A549 (cell line): Measurements from ENCODE around the gene TNFAIP2. TPM values are rescaled to one million over a fixed set of nuclear protein-coding genes. Genes with fewer than 3 reads are reported as not detected.

ENCODE experiments used
- ATAC-seq, 2 experiments: fragments of 200-7000 bp in 1 of 2; fragments of >200 bp in 1 of 2; cut with Nextera tagmentation in 1 of 2; cut with Tn5 transposase in 1 of 2; 3 replicates each; pipeline versions ENCODE4 v1.8.0 to v1.9.1; 2018 to 2020; ENCODE audit warnings: mild to moderate bottlenecking in 1 of 2, moderate library complexity in 1 of 2
- CTCF ChIA-PET: fragments of 300-600 bp; sonication (Branson Sonifier 250); formaldehyde crosslinking; extraction: SDS; loops from one replicate; lab custom pipeline; 2021; ENCODE audit warnings: antibody characterized with exemption, inconsistent platforms; lab: Yijun Ruan, JAX
- POLR2A ChIA-PET: fragments of 350-600 bp; formaldehyde crosslinking; extraction: SDS; loops from one replicate; lab custom pipeline; 2021; ENCODE audit warnings: antibody characterized with exemption, inconsistent platforms; lab: Yijun Ruan, JAX
- DNase-seq, 2 experiments: peaks; one replicate each; pipeline versions ENCODE4 v3.0.0 to v3.0.0-alpha.2; 2011 to 2016; ENCODE audit warnings: low read depth in 1 of 2, low spot score in 1 of 2
- FAIRE-seq: peaks from 2 replicates; lab custom pipeline; 2011; peaks lifted over from hg19 to GRCh38; lab: Jason Lieb, UNC
- H3K27ac ChIP-seq, 2 experiments: fragments of >200 bp; sonication (Bioruptor Twin); formaldehyde crosslinking; 3 replicates each; pipeline ENCODE4 v1.5.1; 2016 to 2017
- H3K4me1 ChIP-seq: fragments of >200 bp; sonication (Bioruptor Twin); formaldehyde crosslinking; 3 replicates; pipeline ENCODE4 v1.6.1; 2016
- H3K4me2 ChIP-seq: fragments of >200 bp; sonication (Bioruptor Twin); formaldehyde crosslinking; 3 replicates; pipeline ENCODE4 v1.6.1; 2016
- H3K4me3 ChIP-seq: fragments of >200 bp; sonication (Bioruptor Twin); formaldehyde crosslinking; 3 replicates; pipeline ENCODE4 v1.5.1; 2016
- H3K9me3 ChIP-seq: fragments of >200 bp; sonication (Bioruptor Twin); formaldehyde crosslinking; 3 replicates; pipeline ENCODE4 v1.6.1; 2016
- ATOH8 ChIP-seq: fragments of 250-450 bp; sonication (Bioruptor Pico); IDR thresholded peaks from 2 replicates; pipeline ENCODE4 v1.5.0; 2020; ENCODE audit warnings: low read depth, mild to moderate bottlenecking, moderate library complexity
- BCL3 ChIP-seq: fragments of >200 bp; sonication (Bioruptor Twin); formaldehyde crosslinking; IDR thresholded peaks from 3 replicates; pipeline ENCODE4 v1.6.1; 2016
- CTCF ChIP-seq: fragments of >200 bp; sonication (Bioruptor Twin); formaldehyde crosslinking; IDR thresholded peaks from 3 replicates; pipeline ENCODE4 v1.5.1; 2016
- E2F6 ChIP-seq: IDR thresholded peaks from 2 replicates; pipeline ENCODE4 v1.6.1; 2012; ENCODE audit warnings: low read depth, borderline replicate concordance
- ELK1 ChIP-seq: fragments of 150-350 bp; IDR thresholded peaks from 2 replicates; pipeline ENCODE4 v1.6.1; 2014; ENCODE audit warnings: low read depth, mild to moderate bottlenecking, low read length
- ESRRA ChIP-seq: fragments of 150-350 bp; IDR thresholded peaks from 2 replicates; pipeline ENCODE4 v1.6.1; 2014; ENCODE audit warnings: mild to moderate bottlenecking, low read length, borderline replicate concordance
- FOSB ChIP-seq: fragments of 250-450 bp; sonication (Bioruptor Pico); IDR thresholded peaks from 2 replicates; pipeline ENCODE4 v1.5.0; 2020; ENCODE audit warnings: mild to moderate bottlenecking, moderate library complexity
- GATA3 ChIP-seq: IDR thresholded peaks from 2 replicates; pipeline ENCODE4 v1.6.1; 2012; ENCODE audit warnings: borderline replicate concordance
- HES2 ChIP-seq: fragments of >200 bp; sonication (Bioruptor Twin); formaldehyde crosslinking; IDR thresholded peaks from 2 replicates; pipeline ENCODE4 v1.6.1; 2016
- HMGXB4 ChIP-seq: fragments of 250-450 bp; sonication (Bioruptor Pico); IDR thresholded peaks from 2 replicates; pipeline ENCODE4 v1.5.0; 2021; ENCODE audit warnings: mild to moderate bottlenecking, moderate library complexity, borderline replicate concordance
- JUNB ChIP-seq: fragments of >200 bp; sonication (Bioruptor Twin); formaldehyde crosslinking; IDR thresholded peaks from 2 replicates; pipeline ENCODE4 v1.6.1; 2016
- MAZ ChIP-seq: fragments of 150-350 bp; IDR thresholded peaks from 2 replicates; pipeline ENCODE4 v1.6.1; 2014; ENCODE audit warnings: antibody characterized with exemption, low read depth, low read length, borderline replicate concordance
- NFE2L2 ChIP-seq: fragments of 150-350 bp; conservative IDR thresholded peaks from 2 replicates; pipeline ENCODE4 v1.6.1; 2014; ENCODE audit warnings: low read length
- PBX3 ChIP-seq: IDR thresholded peaks from 2 replicates; pipeline ENCODE4 v1.6.1; 2012
- POLR2AphosphoS2 ChIP-seq: conservative IDR thresholded peaks from 2 replicates; pipeline ENCODE4 v1.6.1; 2012; ENCODE audit warnings: low read length, improper control_type of control experiment, inconsistent platforms
- RARB ChIP-seq: fragments of 250-450 bp; sonication (Bioruptor Pico); IDR thresholded peaks from 2 replicates; pipeline ENCODE4 v1.8.0; 2021; ENCODE audit warnings: mild to moderate bottlenecking, moderate library complexity
- TFCP2L1 ChIP-seq: fragments of 250-450 bp; sonication (Bioruptor Pico); IDR thresholded peaks from 2 replicates; pipeline ENCODE4 v1.5.0; 2021; ENCODE audit warnings: mild to moderate bottlenecking
- TP53 ChIP-seq: fragments of 250-450 bp; sonication (Bioruptor Pico); IDR thresholded peaks from 2 replicates; pipeline ENCODE4 v1.5.0; 2021; ENCODE audit warnings: mild to moderate bottlenecking, moderate library complexity
- ZNF302 ChIP-seq: fragments of 250-450 bp; sonication (Bioruptor Pico); IDR thresholded peaks from 2 replicates; pipeline ENCODE4 v1.9.0; 2021; ENCODE audit warnings: inconsistent platforms, mild to moderate bottlenecking, moderate library complexity
- WGBS: methylation state at CpG from one replicate; pipeline ENCODE4 v1.1.6; 2017; ENCODE audit errors: missing lambda C conversion rate; 5-methylcytosine and 5-hydroxymethylcytosine counted together
- polyA plus RNA-seq, 4 experiments: library from polyadenylated mRNA; depleted of rRNA in 3 of 4; stranded (reverse); fragments of >200 nt; fragmentation: RNase III in 1 of 4; extraction: RNeasy Plus Mini Kit Qiagen cat#74134 plus additional on column Dnase treatment in 1 of 4; gene quantifications; 2 replicates in 3 of 4; 3 replicates in 1 of 4; pipeline ENCODE4 v1.2.3, GENCODE V29; 2011 to 2017

TNFAIP2 gene
- polyA plus RNA-seq, 2 of the 4 experiments (the other 2 are of a cell fraction): 222 to 254 TPM

- ChIA-PET CTCF (interaction anchor here (0.6 to 14.0 kb wide), 10 partner anchors 11 to 289 kb away, joined by 4 to 544 read pairs (median 71); partner anchors contain the start of gene TNFAIP2), POLR2A (no interaction called here)
- Histone ChIP-seq H3K27ac (peak overlapping the region in 1 of 2 experiments; percentile 94; a peak in 4 of 6 replicates), H3K4me3 (no peak overlapping the region), H3K4me2 (no peak overlapping the region), H3K4me1 (peaks cover 71% of the 10 kb centered on the region), H3K9me3 (no peaks in the 10 kb centered on the region)
- DNase-seq: no peak
- 96% methylated on average over 78 of the region's 85 CpGs for WGBS
- ATAC-seq: no peak
- TF ChIP-seq ATOH8 (CRISPR knock-in tag) (no peak), CTCF (no peak), E2F6 (no peak), JUNB (no peak), ELK1 (no peak), NFE2L2 (no peak), RARB (CRISPR knock-in tag) (no peak)
- no peak for FAIRE-seq
These were observed 21.1 kb upstream of the TNFAIP2 start for GRCh38 chr14:103101963-103102688.

- POLR2A ChIA-PET: interaction anchor here (1.0 to 2.3 kb wide), 4 partner anchors 16 to 231 kb away, joined by 3 to 10 read pairs (median 6); partner anchors contain the start of gene EIF5
- Histone ChIP-seq H3K9me3 (no peaks in the 10 kb centered on the region), H3K4me3 (no peak overlapping the region; the same call in 2 of the 3 replicates), H3K4me2 (peak overlapping the region; percentile 78), H3K4me1 (peaks cover 78% of the 10 kb centered on the region), H3K27ac (peak overlapping the region in 1 of 2 experiments; percentile 94; a peak in 2 of 6 replicates)
- CTCF ChIA-PET: interaction anchor here (0.7 to 14.0 kb wide), 17 partner anchors 9 to 291 kb away, joined by 3 to 544 read pairs (median 22); partner anchors contain the start of gene TNFAIP2
- DNase-seq: no peak
- 92% methylated on average over 36 of the region's 39 CpGs for WGBS
- TF ChIP-seq MAZ: no peak
- TF ChIP-seq GATA3: no peak
- no peak for TF ChIP-seq HES2
- no peak for TF ChIP-seq ZNF302 (CRISPR knock-in tag)
- no peak for TF ChIP-seq TFCP2L1 (CRISPR knock-in tag)
- TF ChIP-seq POLR2AphosphoS2: no peak
- no peak for TF ChIP-seq FOSB (CRISPR knock-in tag)
- no peak for TF ChIP-seq ESRRA
- no peak for TF ChIP-seq PBX3
- no peak for TF ChIP-seq TP53
- TF ChIP-seq BCL3: no peak
- no peak for TF ChIP-seq HMGXB4 (CRISPR knock-in tag)
- ATAC-seq: no peak
- no peak for FAIRE-seq
These were observed 20.5 kb upstream of the TNFAIP2 start for GRCh38 chr14:103102689-103103260.
